ENCODE data around the gene CLEC14A. TPM values are rescaled to one million over a fixed set of nuclear protein-coding genes. Genes with fewer than 3 reads are reported as not detected.

Gene CLEC14A
- total RNA-seq, 1 donor from 2014 or later: 4.5 TPM

DNA sequence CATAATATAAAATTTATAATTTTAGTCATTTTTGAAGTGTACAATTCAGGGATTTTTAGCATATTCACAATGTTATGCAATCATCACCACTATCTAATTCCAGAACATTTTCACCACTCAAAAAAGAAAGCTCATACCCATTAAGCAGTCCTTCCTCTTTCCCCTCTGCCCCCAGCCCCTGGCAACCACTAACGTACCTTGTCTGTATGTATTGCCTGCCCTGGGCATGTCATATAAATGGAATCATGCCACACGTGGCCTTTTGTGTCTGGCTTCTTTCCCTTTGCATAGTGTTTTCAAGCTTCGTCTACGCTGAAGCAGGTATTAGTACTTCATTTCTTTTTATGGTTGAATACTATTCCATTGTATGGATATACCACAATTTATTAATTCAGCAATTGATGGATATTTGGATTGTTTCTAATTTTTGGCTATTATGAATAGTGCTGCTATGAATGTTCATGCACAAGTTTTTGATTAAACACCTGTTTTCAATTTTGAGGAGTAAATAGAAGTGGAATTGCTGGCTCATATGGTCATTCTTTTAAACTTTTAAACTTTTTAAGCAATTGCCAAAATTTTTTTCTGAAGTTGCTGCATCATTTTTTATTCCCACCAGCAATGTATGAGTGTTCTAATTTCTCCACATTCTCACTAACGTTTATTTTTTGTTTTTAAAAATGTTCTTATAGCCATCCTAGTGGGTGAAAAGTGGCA, 49.8 kb downstream of the CLEC14A start:
- no peak for DNase-seq

DNA sequence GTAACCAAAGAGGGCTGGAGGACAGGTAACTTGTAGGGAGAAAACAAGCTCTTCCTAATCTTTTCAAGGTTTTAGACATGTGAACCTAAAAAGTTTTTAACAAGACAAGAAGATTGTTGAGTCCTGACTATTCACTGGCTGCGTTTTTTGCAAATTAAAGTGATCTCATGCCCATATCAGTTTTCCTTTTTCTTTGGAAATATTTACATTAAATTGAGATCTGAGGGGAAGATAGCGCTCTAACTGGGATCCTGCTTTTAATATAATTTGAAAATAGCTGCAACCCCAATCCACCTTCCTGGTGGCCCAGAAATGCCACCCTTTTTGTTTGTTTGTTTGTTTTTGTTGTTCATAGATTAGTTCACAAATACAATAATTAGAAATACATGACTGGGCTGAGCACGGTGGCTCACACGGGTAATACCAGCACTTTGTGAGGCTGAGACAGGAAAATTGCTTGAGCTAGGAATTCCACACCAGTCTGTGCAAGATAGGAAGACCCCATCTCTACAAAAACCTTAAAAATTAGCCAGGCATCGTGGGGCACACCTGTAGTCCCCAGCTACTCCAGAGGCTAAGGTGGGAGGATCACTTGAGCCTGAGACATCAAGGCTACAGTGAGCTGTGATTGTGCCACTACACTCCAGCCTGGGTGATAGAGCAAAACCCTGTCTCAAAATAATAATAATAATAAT, 50.6 kb downstream of the CLEC14A start:
- no peak for DNase-seq

DNA sequence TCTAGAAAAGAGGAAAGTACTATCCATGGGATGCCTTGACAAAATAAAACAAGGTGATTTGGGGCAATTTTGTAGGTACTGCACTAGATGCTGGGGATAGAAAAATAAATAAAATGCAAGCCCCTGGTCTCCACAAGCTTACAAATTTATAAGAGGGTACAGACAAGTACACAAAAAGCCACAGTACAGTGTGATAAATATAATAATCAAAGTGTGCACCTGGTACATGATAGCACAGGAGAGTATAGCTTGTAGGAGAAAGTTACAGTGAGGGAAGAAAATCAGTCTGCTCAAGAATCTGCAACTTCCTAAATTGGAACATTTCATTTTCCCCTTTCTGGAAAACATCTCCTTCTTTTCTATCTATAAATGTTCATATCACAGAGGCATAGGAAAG, 51.2 kb downstream of the CLEC14A start:
- no peak for DNase-seq

Other genes with a start within 250 kb of the CLEC14A start
- gene SSTR1, start 48.2 kb downstream of the CLEC14A start, total RNA-seq: 14.8 TPM

Measured in occipital lobe (tissue), 2 donors.